Erythroblast (primary cell): Measurements from ENCODE around the gene ZNF740.

ENCODE experiments used
- GATA1 ChIP-seq: IDR thresholded peaks from 2 replicates; pipeline ENCODE4 v1.6.1; 2011; ENCODE audit warnings: low read depth, mild to moderate bottlenecking, control low read depth, low read length, moderate library complexity
- POLR2A ChIP-seq: IDR thresholded peaks from 2 replicates; pipeline ENCODE4 v1.6.1; 2011; ENCODE audit warnings: mild to moderate bottlenecking, low read length

DNA sequence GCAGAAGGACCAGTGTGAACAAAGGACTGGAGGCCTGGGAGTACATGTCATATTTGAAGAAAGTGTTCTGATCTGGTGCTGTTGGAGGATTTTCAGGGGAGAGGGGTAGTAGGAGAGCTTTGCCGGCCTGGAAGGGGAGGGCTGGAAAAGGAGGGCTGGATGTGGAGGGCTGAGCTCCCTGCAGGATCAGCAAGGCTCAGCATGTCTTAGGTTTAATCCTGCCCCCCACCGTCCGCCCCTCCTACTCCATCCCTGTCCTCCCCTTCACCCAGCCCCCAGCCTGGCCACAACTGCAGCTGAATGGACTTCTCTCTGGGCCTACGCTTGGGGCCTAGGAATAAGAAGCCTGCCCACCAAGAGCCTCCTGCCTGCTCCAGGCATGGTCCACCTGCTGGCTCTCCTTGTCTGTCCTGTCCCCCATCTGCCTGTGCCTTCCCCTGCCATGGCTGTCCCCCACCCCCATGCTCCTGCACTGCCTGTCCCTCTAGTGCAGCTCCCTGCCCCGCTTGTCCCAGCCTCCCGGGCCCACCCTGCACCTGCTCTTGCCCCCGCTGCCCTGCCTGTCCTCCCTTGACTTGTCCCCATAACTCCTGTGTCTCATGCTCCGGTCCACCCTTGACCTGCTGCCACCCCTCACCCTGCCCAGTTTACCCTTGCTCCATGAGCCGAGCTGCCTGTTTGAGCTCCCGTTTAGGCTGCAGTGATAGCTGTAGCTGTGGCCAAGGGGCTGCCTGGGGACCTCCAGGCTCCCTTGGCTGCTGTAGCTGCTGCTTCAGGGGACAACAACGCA lies 61.3 kb downstream of the ZNF740 start:
- TF ChIP-seq POLR2A (no peak), GATA1 (no peak)
